Measurements from ENCODE around the gene SRPK2.
"Not testable (repeated sequence)": the region's sequence is repeated elsewhere in the genome, so short reads cannot be mapped to it uniquely, and the experiment has no call there.

SRPK2 gene

GRCh38 chr7:105353752-105354328 lies 34.9 kb downstream of the SRPK2 start:
- TF ChIP-seq CTCF (conservative IDR thresholded peaks at IDR 0.05; ENCODE audit: low read depth, low read length): no peak
- no peak overlapping the region for H3K4me3 ChIP-seq (ENCODE audit: low read length)
- DNase-seq (ENCODE audit: low read depth): no peak

GRCh38 chr7:105352901-105353668 lies 35.6 kb downstream of the SRPK2 start:
- DNase-seq (ENCODE audit: low read depth): no peak
- no peak for TF ChIP-seq CTCF (conservative IDR thresholded peaks at IDR 0.05; ENCODE audit: low read depth, low read length)
- no peak overlapping the region for H3K4me3 ChIP-seq (ENCODE audit: low read length)

GRCh38 chr7:105352018-105352612 lies 36.6 kb downstream of the SRPK2 start:
- DNase-seq (ENCODE audit: low read depth): no peak
- no peak overlapping the region for H3K4me3 ChIP-seq (ENCODE audit: low read length)
- no peak for TF ChIP-seq CTCF (conservative IDR thresholded peaks at IDR 0.05; ENCODE audit: low read depth, low read length)

- peak; percentile 75 for DNase-seq (ENCODE audit: low read depth)
- no peak overlapping the region for H3K4me3 ChIP-seq (ENCODE audit: low read length)
- TF ChIP-seq CTCF (conservative IDR thresholded peaks at IDR 0.05; ENCODE audit: low read depth, low read length): no peak
These were observed 37.8 kb downstream of the SRPK2 start for GRCh38 chr7:105350906-105351305.

GRCh38 chr7:105348177-105348576 lies 40.5 kb downstream of the SRPK2 start:
- H3K4me3 ChIP-seq (ENCODE audit: low read length); DNase-seq (ENCODE audit: low read depth): not testable (repeated sequence)

GRCh38 chr7:105346593-105347322 lies 42.0 kb downstream of the SRPK2 start:
- TF ChIP-seq CTCF (conservative IDR thresholded peaks at IDR 0.05; ENCODE audit: low read depth, low read length): no peak
- no peak for DNase-seq (ENCODE audit: low read depth)
- no peak overlapping the region for H3K4me3 ChIP-seq (ENCODE audit: low read length)

- H3K4me3 ChIP-seq (ENCODE audit: low read length): no peak overlapping the region
- TF ChIP-seq CTCF (conservative IDR thresholded peaks at IDR 0.05; ENCODE audit: low read depth, low read length): no peak
- no peak for DNase-seq (ENCODE audit: low read depth)
These were observed 42.6 kb downstream of the SRPK2 start for GRCh38 chr7:105346138-105346537.

Measured in retinal pigment epithelial cell (primary cell).